Bone marrow (tissue), 2 donors: Measurements from ENCODE around the gene MSH5.
"Not testable (repeated sequence)": the region's sequence is repeated elsewhere in the genome, so short reads cannot be mapped to it uniquely, and the experiment has no call there.

Source experiments
- DNase-seq, 2 donors: peaks; one replicate each; lab custom pipeline; 2025; lab: John Stamatoyannopoulos, UW

MSH5 gene

GRCh38 chr6:31778999-31779885 is 39.4 kb downstream of the MSH5 start:
- no peak for DNase-seq

GRCh38 chr6:31779908-31780307 is 40.1 kb downstream of the MSH5 start:
- no peak for DNase-seq

- DNase-seq: no peak
Observed at GRCh38 chr6:31780507-31781243, 40.9 kb downstream of the MSH5 start.

GRCh38 chr6:31781244-31782125 is 41.7 kb downstream of the MSH5 start:
- no peak for DNase-seq

DNA sequence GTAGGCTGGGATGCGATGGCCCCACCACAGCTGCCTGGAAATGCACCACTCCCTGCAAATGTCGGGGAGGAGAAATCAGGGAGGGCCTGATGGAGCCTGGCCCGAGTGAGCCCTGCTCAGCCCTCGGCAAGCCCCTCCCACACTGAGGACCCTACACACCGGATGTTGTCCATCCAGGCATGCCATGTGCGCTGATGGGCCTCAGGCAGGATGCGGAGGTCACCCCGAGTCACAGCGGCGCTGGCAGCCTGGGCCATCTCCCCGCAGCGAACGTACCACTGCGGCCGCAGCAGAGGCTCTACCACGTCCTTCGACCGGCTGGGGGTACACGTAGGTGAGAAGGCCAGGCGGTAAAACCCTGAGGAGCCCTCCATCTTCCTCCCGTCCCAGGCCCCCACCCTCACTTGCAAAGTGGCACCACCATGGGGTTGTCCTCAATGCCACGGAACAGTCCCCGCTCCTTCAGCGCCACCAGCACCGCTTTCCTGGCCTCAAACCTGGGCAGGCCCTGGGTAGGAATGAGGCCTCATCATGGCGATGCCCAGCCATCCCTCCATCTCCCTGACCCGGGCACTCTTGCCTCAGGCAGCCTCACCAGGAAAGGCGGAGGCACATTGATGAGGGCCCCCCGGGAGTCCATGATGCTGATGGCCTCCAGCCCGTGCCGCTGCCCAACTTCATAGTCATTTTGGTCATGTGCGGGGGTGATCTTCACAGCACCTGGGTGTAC is 42.5 kb downstream of the MSH5 start:
- no peak for DNase-seq

GRCh38 chr6:31784098-31784925 is 44.5 kb downstream of the MSH5 start:
- no peak for DNase-seq

DNA sequence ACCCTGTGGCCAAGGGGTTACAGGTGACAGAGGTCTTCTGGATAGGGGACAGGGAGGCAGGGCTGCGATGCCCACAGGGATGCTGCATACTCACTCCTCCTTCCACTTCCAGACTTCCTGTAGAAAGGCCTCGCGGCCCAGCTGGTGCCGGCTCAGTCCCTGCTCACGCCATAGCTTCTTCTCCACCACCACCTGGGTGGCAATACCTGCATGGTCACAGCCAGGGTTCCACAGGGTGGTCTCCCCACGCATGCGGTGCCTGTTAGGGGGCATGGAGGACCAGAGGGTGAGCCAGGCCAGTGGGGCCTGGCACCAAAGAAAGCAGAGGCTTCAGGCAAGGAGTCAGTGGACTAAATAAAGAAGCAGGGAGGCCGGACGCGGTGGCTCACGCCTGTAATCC is 45.7 kb downstream of the MSH5 start:
- no peak for DNase-seq

- DNase-seq: peak in 1 of 2 donors; percentile 48
Observed at GRCh38 chr6:31791324-31792089, 51.7 kb downstream of the MSH5 start.

- DNase-seq: no peak
Observed at GRCh38 chr6:31792090-31792374, 52.2 kb downstream of the MSH5 start.

- DNase-seq: no peak
Observed at GRCh38 chr6:31792761-31793171, 53.0 kb downstream of the MSH5 start.

DNA sequence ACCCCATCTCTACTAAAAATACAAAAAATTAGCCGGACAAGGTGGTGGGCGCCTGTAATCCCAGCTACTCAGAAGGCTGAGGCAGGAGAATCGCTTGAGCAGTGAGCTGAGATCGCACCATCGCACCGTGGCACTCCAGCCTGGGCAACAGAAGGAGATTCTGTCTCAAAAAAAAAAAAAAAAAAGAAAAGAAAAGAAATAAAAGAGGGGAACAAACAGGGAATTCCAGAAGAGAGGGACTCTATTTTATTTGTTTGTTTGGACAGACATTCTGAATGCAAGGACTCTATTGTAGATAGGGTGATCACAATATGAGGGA is 54.1 kb downstream of the MSH5 start:
- not testable (repeated sequence) for DNase-seq

DNA sequence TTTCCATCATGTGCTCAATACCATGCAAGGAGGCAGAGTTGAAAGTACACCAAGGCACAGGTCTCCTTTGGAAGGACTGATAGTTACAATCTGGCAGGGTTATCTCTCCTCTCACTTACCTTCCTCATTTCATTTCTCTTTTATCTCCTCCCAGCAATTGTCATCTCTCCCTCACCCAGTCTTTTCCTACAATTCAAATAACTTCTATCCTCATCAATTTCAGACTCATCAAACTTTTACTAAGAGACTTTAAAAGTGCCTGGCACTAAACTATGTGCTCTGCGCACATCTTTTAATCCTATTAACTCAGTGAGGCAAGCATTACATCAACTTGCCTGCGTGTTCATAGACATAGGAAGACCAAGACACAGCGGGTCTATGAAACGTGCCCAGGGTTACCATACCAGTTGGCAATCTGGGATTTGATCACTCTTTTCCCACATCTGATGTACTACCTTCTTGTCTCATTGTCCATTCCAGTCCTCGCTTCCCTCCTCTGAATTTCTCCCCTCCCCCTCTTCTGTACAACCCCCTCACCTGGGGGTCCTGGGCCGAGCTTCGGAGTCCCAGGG is 54.6 kb downstream of the MSH5 start:
- DNase-seq: no peak

DNA sequence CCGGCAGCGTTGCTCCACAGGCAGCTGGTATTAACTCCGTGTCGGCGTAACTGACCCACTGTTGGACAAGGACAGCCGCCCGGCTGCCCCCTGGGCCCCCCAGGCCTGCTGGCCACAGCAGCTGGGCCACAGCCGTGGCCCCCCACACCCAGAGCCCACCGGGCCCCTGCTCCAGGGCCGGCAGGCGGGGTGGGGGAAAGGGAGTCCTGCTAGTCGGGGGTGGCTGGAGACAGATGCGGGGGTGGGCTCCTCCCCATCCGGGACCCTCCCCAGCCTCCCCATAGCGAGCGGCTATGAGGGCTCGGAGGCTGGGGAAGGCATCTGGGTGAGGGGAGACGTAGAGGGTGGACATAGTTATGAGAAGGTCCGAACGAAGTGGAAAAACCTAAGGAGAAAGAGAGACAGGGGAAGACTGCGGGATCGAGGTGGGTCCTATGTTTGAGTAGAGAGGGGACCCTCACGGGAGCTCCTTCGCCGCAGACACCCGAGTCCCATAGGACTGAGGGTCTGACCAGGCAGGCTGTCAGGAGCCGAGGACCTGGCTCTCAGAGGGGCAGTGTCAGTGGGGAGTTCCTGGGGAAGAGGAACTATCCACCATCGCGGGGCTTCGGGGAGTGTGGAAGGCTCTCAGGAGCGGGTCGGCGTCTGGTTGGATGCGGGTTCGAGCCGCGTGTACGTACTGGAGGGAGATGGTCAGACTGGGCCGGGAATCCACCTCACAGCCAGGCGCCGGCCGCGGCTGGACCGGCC is 55.2 kb downstream of the MSH5 start:
- DNase-seq: peak in 1 of 2 donors; percentile 62

DNA sequence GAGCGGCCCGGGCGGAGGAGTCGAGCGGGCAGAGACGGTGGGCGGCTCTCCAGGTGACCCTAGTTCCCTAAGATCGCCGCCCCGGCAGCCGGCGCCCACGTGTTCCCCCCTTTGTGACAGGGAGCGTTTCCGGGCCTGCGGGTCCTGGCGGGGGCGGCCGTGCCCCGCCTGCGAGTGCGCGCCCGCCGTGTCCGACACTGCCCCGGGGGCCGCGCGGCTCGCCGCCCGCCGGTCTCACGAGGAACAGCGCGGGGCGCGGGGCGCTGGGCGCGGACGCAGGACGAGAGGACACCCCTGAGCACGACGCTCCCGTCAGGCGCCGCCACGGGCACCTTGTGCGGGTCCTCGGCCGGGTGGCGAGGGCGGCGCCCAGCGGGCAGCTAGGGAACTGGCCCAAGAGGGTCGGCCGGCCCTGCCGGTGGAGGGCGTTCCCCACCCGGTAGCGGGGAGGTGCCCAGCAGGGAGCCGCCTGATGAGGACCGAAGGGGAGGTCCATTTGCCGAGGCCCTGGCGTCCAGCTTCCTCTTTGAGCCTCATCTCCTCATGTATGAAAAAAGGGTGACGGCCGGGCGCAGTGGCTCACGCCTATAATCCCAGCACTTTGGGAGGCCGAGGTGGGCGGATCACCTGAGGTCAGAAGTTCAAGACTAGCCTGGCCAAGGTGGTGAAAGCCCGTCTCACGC is 56.0 kb downstream of the MSH5 start, which contains the start of gene VARS1:
Gene VARS1, minus strand, starts transcription at position 137 of the 683 bp plus-strand sequence. CDS start 535 bp downstream, outside the sequence.
- DNase-seq: peak; percentile 69 to 76

- DNase-seq: no peak
Observed at GRCh38 chr6:31796993-31797385, 57.2 kb downstream of the MSH5 start.

DNA sequence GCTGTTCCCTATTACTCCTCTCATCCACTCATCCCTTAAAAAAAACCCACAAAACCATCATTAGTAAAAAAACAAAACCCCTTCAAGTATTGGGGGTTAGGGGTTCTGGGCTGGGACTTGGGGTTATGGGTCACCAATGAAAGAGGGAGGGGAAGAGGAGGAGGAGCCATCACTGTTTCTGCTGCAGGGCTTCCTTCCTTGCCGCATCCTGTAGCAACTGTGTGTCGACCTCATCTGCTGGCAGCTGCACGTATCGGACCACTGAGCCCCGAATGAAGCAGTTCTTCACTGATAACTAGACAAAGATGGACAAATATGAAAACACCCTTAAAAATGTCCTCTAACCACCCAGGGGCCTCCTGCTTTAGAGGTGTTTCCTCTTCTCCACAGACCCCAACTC is 57.8 kb downstream of the MSH5 start:
- DNase-seq: no peak

GRCh38 chr6:31799781-31800180 is 60.0 kb downstream of the MSH5 start:
- DNase-seq: no peak
